GM19397 (cell line): Measurements from ENCODE around the gene MYRIP.

Source experiments
- ATAC-seq: cut with Tn5 transposase; IDR thresholded peaks from one replicate; pipeline ENCODE4 v1.9.1; 2021; ENCODE audit warnings: mild to moderate bottlenecking, moderate library complexity; ENCODE audit not compliant: unreplicated experiment

Gene MYRIP

DNA sequence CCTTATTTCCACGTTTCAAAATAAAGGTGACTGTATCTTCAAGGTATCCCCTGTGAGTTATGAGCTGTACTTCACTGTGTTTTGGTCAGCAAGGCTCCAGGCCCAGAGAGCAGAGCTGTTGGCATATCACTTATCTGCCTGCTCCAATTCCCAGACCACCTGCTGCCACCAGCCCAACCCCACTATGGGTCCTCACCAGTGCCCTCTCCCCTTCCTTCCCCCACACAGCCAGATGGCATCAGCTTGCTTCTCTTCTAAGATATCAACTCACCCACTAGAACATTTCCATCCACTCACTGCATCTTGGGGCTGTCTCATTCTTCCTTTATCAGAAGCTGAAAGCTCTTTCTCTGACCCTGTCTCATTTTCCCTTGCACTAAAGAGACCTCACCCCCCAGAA, 363.2 kb downstream of the MYRIP start:
- ATAC-seq, result no peak

DNA sequence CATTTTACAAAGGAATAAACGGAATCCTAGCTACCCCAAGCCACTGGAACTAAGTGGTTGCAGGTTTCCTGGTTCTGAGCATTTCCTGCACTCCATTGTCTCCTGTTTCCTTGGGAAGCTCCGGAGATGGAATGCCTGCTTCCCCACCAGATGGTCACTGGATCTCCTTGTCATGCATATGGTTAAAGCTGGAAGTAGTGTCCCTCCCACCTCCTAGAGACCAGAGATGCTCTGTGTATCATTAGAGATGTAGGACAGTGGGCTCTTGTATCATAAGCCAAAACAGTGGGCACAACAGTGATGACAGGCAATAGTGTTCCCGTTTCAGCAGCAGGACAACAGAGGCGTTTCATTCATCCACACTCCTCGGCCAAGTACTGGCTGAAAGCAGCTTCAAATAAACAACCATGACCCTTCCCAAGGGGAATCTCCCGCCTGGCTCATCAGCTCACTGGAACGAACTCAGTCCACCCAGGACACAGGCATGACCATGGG, 363.9 kb downstream of the MYRIP start:
- no peak for ATAC-seq

DNA sequence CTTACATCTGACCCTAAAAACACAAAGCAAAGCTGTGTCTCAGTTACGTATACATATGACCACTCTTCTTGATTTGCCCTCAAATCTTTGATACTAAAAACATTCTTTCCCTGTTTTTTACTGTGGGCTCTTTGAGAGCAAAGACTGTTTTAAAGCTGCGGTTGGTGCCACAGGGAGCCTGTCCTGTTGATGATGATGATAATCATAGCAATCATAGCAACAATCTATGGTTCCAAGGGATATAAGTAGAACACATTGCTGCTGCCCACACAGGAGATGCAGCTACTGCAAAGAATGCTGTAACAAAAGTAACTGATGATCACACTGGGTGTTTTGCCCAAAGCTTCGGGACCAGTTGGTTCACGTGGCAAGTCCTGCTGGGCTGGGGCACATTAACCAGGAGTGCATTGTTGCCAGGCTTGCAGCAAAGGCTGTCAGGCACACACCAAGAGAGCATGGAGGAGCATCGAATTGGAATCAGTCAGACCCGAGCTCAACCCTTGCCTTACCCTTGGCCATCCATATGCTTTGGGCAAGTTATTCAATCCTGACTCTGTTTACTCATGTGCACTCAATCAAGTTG, 368.7 kb downstream of the MYRIP start:
- ATAC-seq, result no peak

DNA sequence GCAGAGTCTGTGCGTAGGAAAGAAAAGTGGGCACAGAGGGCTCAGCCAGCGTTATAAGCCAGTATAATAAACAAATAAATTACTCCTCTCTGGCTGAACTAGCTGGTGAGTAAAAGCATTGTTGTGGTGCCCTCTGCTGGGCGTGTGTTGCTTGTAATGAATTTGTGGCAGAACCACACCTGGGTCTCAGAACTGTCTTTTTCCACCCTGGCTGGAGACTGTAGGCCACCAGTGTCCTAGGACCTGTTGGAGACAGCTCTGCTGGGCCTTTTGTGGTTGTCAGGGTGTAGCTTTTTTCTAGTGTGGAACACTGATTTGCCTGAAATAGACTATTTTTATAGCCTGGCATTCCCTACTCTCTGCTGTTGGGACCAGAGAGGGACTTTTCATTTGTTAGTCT, 369.6 kb downstream of the MYRIP start:
- ATAC-seq, result no peak

DNA sequence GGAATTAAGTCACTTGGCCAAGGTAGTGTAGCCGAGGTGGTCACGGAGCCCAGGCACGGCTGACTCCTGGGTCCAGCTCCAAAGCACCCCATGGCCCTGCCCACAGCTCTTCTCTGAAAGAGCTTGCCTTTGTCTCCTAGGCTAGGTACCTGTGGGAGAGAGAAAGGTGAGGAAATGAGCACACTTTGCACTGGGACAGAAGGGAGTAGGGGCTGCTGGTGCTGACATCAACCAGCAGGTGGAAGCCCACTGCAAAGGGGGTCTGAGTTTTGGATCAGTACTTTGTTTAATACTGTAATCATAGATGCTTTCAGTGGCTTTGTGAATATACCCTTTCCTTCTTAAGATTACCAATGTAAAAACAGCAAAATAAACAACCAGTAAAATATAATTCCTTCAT, 371.8 kb downstream of the MYRIP start:
- ATAC-seq, result no peak

DNA sequence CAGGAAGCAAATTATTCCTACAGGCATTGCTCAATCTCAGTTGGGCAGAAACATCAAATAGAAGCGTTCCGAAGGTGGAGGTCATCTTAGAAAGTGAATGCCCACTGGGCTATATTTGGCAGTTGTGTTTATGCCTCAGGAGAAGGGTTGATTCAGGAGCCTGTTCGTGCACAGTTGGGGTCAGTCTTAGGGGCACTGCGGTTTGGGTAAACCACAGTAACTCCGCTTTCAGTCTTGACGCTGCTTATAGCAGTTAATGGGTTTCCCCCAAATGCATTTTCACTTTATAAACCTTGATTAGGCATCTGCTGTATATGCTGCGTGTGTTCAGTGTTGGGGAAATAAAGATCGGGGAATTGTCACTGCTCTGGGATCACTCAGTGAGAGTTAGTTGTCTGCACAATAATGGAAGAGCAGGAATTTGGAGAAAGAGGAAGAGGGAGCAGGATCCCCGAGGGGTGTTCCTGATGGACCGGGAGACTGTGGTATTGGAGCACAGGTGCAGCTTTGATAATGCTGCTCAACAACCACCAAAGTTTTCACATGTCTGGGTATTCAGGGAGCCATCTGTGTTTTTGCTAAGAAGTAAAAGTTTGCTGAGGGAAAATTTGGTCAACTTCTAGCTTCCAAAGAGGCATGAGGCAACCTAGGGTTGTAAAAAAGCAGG, 375.8 kb downstream of the MYRIP start:
- ATAC-seq, result no peak

DNA sequence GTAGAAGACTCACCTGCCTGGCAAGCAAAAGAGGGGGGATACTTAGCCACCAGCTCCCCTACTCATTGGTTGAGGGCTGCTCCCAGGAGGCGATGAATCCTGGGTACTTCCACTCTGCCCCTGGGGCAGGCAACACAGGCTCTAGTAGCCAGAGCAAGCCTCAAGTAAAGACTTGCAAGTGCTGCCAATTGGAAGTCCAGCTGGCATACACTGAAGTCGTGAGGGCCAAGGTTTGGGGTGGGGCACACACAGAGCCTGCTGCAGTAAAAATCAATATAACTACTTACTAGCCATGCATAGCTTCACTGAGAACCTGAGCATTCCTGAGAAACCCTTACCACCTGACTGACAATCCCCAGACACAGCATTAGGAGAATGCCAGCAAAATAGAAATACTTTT, 377.1 kb downstream of the MYRIP start:
- ATAC-seq, result no peak

DNA sequence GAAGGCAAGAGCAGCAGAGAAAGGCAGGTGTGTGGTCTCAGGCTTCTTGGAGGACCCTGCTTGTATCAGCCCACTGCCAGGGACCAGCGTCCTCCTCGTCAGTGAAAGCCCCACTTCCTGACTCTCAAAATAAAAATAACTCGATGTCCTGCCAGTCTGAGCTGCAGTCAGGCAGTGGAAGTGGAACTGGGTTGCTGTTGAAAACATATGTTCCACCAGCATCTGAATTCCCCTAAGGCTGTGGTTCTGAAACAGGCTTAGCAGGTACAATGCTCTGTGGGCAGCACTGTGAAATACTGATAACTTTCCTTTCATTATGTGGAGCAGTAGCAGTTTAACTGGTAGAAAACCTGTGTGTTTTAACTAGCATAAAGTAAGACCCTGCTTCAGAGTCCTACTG, 378.5 kb downstream of the MYRIP start:
- peak; percentile 77 for ATAC-seq

DNA sequence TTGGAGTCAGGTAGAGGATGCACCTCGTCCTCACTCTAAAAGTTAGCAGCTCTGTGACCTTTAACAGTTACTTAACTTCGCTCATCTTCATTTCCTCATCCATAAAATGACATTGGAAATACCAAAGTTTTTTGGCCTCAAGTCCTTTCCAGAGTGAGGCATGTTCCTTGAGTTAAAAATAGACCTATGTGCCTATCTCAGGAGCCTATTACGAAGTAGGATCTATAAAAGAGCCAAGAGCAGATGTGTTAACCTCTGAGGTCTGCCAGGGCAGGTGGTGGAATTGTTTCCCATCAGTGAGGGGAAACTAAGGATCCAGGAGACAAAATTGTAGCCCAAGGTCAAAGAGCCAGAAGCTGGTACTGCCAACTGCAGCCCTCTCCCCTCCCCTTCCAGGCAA, 379.7 kb downstream of the MYRIP start:
- no peak for ATAC-seq

DNA sequence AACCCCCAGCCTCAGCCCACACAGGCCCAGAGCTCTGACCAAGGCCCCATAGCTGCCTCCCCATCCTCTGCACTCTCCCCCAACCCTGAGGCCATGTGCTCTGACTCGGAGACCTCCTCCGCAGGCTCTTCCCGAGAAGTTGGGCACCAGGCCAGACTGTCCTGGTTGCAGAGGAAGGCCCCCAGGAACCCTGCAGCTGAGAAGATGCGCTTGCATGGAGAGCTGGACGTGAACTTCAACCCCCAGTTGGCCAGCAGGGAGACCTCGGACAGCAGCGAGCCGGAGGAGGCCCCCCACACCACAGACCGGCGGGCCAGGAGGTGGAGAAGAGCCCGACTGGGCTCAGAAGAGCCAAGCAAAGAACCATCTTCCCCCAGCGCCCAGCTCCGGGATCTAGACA, 380.6 kb downstream of the MYRIP start:
- ATAC-seq, result no peak

DNA sequence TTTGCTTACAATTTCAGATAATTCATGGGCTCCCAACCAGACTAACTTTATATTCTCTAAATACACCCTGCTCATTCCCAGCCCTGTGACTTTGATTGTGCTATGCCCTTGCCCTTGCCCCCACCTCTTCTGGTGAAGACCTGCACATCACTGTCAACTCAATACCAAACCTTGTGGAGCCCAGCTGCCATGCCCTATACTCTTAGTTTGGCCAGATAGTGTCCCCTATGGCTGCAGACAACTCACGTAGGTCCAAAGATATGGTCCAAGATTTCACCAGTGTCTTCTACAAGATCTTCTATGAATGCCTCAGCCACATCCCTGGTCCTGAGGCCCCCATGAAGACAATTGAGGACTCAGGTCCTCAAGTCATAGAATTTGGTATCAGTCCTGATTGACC, 381.8 kb downstream of the MYRIP start:
- no peak for ATAC-seq

DNA sequence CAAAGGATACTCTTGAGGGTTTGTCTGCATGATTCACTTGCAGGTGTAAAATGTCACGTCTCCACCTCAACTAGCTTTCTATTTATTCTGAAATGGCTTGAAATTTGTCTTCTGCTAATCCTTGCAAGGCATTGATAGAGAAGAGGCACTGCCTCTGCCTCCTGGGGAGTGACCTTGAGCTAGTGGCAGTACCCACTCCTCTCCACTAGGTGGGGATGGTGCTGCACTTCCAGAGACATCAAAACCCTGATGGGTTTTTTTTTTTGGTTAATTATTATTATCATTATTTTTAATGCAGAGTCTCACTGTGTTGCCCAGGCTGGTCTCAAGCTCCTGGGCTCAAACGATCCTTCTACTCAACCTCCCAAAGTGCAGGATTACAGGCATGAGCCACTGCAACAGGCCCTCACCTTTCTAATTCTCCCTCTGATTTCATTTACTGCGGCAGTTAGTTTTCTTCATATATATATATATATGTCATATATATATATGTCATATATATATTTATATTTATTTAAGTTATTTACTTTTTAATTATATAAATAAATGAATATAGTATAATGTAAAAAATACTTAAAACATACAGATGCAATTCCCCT, 382.5 kb downstream of the MYRIP start:
- ATAC-seq, result peak; percentile 55

DNA sequence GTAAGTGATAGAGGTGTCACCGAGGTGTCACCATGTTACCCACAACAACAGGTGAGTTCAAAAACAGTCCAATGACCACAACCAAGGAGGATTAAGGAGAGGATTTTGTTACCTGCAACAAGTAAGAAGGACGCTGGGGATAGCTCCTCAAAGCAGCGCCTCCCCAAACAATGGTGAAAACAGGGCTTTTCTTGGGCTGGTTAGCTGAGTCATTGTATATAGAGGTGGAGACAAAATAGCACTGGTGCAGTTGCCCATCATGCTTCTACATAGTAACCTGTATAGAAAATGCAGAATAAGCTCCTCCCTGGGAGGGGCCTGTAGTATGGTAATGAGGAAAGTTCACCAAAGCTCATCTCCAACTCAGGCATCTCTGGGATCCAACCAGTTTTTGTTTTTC, 383.2 kb downstream of the MYRIP start:
- ATAC-seq, result no peak

DNA sequence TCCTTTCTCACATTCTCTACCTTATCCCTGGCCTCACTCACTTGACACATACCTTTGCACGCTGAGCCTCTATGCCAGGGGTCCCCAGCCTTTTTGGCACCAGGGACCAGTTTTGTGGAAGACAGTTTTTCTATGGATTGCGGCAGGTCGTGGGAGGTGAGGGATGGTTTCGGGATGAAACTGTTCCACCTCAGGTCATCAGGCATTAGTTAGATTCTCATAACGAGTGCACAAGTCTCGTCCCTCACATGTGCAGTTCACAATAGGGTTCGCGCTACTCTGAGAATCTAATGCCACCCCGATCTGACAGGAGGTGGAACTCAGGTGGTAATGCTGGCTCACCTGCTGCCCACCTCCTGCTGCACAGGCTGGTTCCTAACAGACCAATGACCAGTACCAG, 387.6 kb downstream of the MYRIP start:
- ATAC-seq, result no peak

DNA sequence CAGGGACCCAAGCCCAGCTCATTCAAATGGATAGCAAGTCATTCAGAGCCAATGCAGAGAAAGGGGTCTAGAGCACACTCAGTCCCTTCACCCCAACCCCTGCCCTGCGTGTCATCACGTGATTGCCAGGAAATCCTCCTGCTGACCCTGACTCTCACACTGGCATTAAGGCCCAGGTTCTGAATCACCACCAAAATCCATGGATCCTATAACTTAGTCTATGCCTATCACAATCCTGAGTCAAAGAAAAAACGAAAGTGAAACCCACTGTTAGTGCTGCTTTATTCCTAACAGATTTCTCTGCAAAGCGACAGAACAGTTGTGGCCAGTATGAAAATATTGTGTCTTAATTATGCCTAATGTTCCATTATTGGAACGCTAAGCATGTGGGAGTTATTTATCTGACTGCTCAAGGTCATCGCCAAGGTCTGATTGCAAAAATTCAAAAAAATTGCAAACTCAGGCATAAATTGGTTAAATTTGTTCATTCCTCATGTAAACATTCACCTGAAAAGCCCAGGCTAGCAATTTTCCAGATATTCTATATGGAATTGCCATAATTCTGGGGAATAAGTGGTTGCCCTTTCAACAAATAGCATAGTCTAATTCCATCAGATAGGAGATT, 391.4 kb downstream of the MYRIP start:
- ATAC-seq, result no peak

DNA sequence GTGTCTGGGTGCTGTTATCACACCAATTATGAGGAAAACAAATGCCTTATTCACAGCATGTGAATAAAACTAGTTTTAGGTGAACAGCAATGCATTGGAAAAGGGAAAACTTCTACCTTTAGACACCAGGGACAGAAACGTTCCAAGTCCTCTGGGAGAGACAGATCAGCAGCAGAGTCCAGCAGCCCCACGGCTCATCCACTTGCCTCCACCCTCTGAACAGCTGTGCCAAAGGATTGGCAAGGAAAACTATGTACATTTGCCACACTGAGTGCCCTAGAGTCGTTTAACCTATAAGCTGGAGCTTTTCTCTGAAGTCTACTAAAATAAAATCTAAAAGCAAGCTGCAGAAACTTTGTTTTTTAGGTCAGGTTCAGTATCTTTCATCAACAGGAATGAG, 392.4 kb downstream of the MYRIP start:
- no peak for ATAC-seq

DNA sequence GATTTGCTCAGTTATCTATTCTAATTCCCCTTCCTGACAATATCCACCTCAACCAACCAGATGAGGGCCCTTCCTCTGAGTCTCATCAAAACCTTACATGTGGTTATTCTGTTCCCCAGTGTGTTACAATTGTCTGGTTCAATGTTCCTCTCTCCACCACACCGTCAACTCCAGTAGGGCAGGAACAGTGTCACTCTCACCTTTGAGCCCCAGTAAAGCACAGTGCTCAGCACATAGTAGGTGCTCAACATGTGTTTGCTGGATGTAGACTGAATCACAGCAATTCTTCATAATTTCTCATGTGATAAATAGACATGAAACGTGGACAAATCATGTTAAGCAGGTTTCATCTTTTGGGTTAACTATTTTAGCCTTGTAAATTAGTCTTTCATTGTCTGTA, 397.1 kb downstream of the MYRIP start:
- ATAC-seq, result no peak

DNA sequence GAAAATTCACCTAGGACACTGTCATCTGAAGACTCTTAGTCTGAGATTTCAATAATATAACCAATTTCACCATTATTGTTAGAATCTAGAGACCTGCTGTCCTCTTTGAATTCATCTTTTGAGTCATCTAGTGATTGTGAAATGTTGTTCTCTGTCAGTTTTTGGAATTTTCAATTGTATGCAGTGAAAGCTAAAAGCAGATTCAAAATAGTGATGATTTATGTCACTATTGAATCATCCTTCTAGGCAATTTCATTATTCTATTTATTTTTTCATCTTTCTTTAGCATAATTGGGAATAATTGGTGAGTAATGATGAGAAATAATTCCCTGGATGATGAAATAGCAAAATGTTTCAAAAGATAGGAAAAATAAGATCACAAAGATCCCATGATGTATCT, 398.4 kb downstream of the MYRIP start:
- ATAC-seq, result no peak

DNA sequence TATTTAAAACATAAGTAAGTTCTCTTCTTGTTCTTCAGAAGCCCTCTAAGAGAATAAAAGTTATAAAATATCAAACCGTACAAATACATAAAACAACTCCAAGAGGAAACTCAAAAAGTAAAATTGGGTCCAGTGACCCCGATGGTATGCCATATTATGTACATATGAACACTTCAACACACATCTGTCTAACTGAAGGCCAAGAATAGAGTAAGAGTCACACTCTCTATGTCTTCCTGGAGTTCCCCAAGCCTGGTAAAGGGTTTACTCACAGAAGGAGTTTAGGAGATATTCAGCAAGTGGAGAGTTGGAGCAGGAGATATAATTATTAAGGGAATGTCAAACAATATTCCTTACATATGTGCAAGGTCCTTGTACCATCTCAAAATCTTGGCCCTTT, 398.8 kb downstream of the MYRIP start:
- no peak for ATAC-seq

DNA sequence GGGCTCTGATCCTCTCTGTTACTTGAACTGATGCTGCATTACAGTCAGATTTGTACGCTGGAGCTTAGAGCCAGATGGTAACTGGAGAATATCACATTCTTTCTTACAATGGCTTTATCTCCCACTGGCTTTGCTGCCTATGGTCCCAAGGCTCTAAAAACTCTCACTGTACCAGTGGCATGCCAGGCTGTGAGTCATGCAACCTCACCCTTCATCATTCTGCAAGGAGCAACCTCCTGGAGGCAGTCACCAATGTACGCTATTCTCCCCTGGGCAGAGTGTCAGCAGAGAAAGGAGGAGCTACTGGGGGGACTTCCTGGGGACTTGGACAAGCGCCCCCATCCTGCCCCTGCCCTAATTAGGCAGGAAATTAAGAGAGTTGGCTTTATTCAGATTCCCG, 402.2 kb downstream of the MYRIP start:
- no peak for ATAC-seq

DNA sequence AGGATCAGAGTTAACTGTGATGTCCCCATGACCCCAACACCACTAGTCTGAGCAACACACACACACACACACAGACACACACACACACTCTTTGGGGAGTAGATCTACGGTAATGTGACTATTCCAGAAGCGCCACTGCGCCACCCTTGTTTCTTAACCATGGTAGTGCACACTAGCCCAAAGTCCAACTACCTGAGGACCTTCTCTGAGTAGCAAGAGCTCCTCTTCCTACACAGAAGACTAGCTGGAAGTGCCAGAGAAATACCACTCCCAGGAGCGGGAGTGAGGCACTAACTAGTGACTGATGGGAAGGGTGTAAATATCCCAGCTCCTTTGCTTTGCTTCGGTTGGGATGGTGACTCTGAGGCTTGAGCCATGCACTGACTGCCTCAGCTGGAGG, 404.1 kb downstream of the MYRIP start:
- ATAC-seq, result no peak

DNA sequence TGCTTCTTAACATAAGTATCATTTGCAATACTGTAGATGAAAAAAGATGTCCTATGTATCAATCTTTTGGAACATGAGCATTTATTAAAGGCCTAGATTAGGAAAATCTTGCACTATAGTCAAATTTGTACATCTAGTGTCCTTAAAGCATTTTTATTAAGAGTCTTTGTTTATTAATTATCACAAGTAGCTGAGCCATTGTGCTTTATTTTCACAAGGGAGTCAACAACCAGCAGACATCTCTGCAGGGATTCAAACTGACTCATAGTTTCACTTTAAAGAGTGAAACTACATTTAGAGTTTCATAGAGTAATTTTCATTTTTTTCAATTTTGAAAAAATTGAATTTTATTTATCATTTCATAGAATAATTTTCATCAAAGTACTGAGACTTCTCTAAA, 405.6 kb downstream of the MYRIP start:
- ATAC-seq, result no peak
